Colonic mucosa (tissue), 4 donors: Measurements from ENCODE around the gene RNLS. TPM values are rescaled to one million over a fixed set of nuclear protein-coding genes. Genes with fewer than 3 reads are reported as not detected.

Source experiments
- DNase-seq: peaks from one replicate; pipeline ENCODE4 v3.0.0-alpha.2; 2020
- H3K27ac ChIP-seq: fragments of 200-600 bp; one replicate; pipeline ENCODE4 v1.8.0; 2021
- H3K27me3 ChIP-seq: fragments of 200-600 bp; one replicate; pipeline ENCODE4 v1.8.0; 2021
- H3K36me3 ChIP-seq: fragments of 200-600 bp; one replicate; pipeline ENCODE4 v1.8.0; 2021
- H3K4me1 ChIP-seq: fragments of 200-600 bp; one replicate; pipeline ENCODE4 v1.8.0; 2021; ENCODE audit warnings: mild to moderate bottlenecking
- H3K4me3 ChIP-seq: fragments of 200-600 bp; one replicate; pipeline ENCODE4 v1.8.0; 2021
- H3K9ac ChIP-seq, 2 donors: one replicate each; pipeline ENCODE4 v1.7.0; 2013; ENCODE audit warnings: control low read depth in 2 of 2, low read depth in 2 of 2, low read length in 2 of 2
- H3K9me3 ChIP-seq: fragments of 200-600 bp; one replicate; pipeline ENCODE4 v1.8.0; 2021
- CTCF ChIP-seq: fragments of 200-600 bp; IDR thresholded peaks from one replicate; pipeline ENCODE4 v1.8.0; 2022; ENCODE audit warnings: antibody characterized with exemption, mild to moderate bottlenecking
- intact Hi-C: fragments of 100-400 bp; cut with DNase I; formaldehyde crosslinking; loops from one replicate; pipeline ENCODE4 v1.14.1; 2022
- total RNA-seq, 2 donors: library from RNA; stranded (reverse); fragmentation: NEBNext Ultra II Directional in 1 of 2; extraction: Animal tissue kit (Norgen Biotek cat#: 25700) in 1 of 2; gene quantifications; one replicate each; pipeline ENCODE4 v1.2.1, GENCODE V29; 2021
- donor health status: healthy.
- donor health status: DM: no; HTN: no; CAD: no.
- donor health status: DM: no; HTN: no; CAD: no.

The RNLS gene
- total RNA-seq, 2 donors from 2014 or later: 13.0 to 19.1 TPM

- Histone ChIP-seq H3K27ac (no peak overlapping the region), H3K9ac (no peak overlapping the region), H3K27me3 (no peaks in the 10 kb centered on the region), H3K4me1 (peaks cover 3% of the 10 kb centered on the region), H3K4me3 (no peak overlapping the region), H3K36me3 (no peaks in the 10 kb centered on the region), H3K9me3 (no peaks in the 10 kb centered on the region)
- no peak for TF ChIP-seq CTCF
- intact Hi-C loops: no loop called here
- no peak for DNase-seq
Measured at GRCh38 chr10:88390041-88390440, 193.1 kb downstream of the RNLS start.

- no peak overlapping the region for H3K9ac ChIP-seq
- peak; percentile 68 for DNase-seq
- no peaks in the 10 kb centered on the region for H3K36me3 ChIP-seq
- peak; percentile 63 for TF ChIP-seq CTCF
- no peaks in the 10 kb centered on the region for H3K9me3 ChIP-seq
- intact Hi-C loops: loop anchor here (5.0 to 10.0 kb wide), 3 partner anchors 152 to 527 kb away; partner anchors contain the start of genes KLLN and PTEN
- H3K27me3 ChIP-seq: no peaks in the 10 kb centered on the region
- peaks cover 7% of the 10 kb centered on the region for H3K4me1 ChIP-seq
- no peak overlapping the region for H3K4me3 ChIP-seq
- no peak overlapping the region for H3K27ac ChIP-seq
Measured at GRCh38 chr10:88389456-88389855, 193.7 kb downstream of the RNLS start.

- Histone ChIP-seq H3K27ac (no peak overlapping the region), H3K36me3 (no peaks in the 10 kb centered on the region), H3K27me3 (no peaks in the 10 kb centered on the region), H3K9ac (no peak overlapping the region), H3K4me1 (peaks cover 7% of the 10 kb centered on the region), H3K9me3 (no peaks in the 10 kb centered on the region), H3K4me3 (no peak overlapping the region)
- TF ChIP-seq CTCF: no peak
- intact Hi-C loops: loop anchor here (5.0 to 10.0 kb wide), 3 partner anchors 151 to 526 kb away; partner anchors contain the start of genes KLLN and PTEN
- DNase-seq: no peak
Measured at GRCh38 chr10:88388324-88388723, 194.8 kb downstream of the RNLS start.

GRCh38 chr10:88386821-88387773 is 196.0 kb downstream of the RNLS start:
- DNase-seq: peak; percentile 64
- Histone ChIP-seq H3K27me3 (no peaks in the 10 kb centered on the region), H3K36me3 (no peaks in the 10 kb centered on the region), H3K4me1 (peaks cover 7% of the 10 kb centered on the region), H3K9ac (peak overlapping the region in 1 of 2 donors; percentile 82), H3K27ac (peak overlapping the region; percentile 81), H3K4me3 (no peak overlapping the region), H3K9me3 (no peaks in the 10 kb centered on the region)
- intact Hi-C loops: loop anchor here (5.0 to 10.0 kb wide), 3 partner anchors 150 to 525 kb away; partner anchors contain the start of genes KLLN and PTEN
- TF ChIP-seq CTCF: no peak

GRCh38 chr10:88386204-88386788 is 196.8 kb downstream of the RNLS start:
- Histone ChIP-seq H3K27me3 (no peaks in the 10 kb centered on the region), H3K27ac (peak overlapping the region; percentile 81), H3K4me3 (no peak overlapping the region), H3K9me3 (no peaks in the 10 kb centered on the region), H3K9ac (peak overlapping the region in 1 of 2 donors; percentile 82), H3K36me3 (no peaks in the 10 kb centered on the region), H3K4me1 (peaks cover 7% of the 10 kb centered on the region)
- no peak for TF ChIP-seq CTCF
- intact Hi-C loops: loop anchor here (5.0 to 10.0 kb wide), 3 partner anchors 149 to 524 kb away; partner anchors contain the start of genes KLLN and PTEN
- peak; percentile 64 for DNase-seq
